ENCODE results near the gene APP.

Gene APP

GRCh38 chr21:26147535-26147934, 23.0 kb downstream of the APP start:
- Histone ChIP-seq H3K9me2 (replicated peaks; ENCODE audit: low read depth, low read length) (no peaks in the 10 kb centered on the region), H3K9ac (ENCODE audit: low read depth, low read length, poor library complexity, severe bottlenecking) (no peak overlapping the region), H3F3A (ENCODE audit: low read depth) (no peaks in the 10 kb centered on the region), H3K9me3 (ENCODE audit: insufficient read depth, low read depth, low read length) (no peaks in the 10 kb centered on the region; the same call in 1 of the 2 replicates), H3K4me2 (ENCODE audit: low read depth, low read length, poor library complexity, severe bottlenecking) (no peak overlapping the region), H3K27me3 (ENCODE audit: insufficient read depth, low read length, poor library complexity, severe bottlenecking) (no peaks in the 10 kb centered on the region), H4K20me1 (ENCODE audit: insufficient read depth, low read length, poor library complexity, severe bottlenecking) (no peaks in the 10 kb centered on the region), H2AFZ (ENCODE audit: low read length) (no peak overlapping the region), H3K36me3 (ENCODE audit: insufficient read depth, low read length) (no peaks in the 10 kb centered on the region), H3K4me1 (ENCODE audit: insufficient read depth, low read length, poor library complexity, severe bottlenecking) (no peaks in the 10 kb centered on the region), H3K4me3 (ENCODE audit: low read length, poor library complexity, severe bottlenecking) (no peak overlapping the region), H3K79me2 (ENCODE audit: insufficient read depth, low read length) (no peaks in the 10 kb centered on the region)
- no peak for TF ChIP-seq CTCF (conservative IDR thresholded peaks at IDR 0.05; ENCODE audit: low read length)
- no peak for TF ChIP-seq EZH2phosphoT487 (IDR thresholded peaks at IDR 0.05; ENCODE audit: borderline replicate concordance)

- Histone ChIP-seq H3K9ac (ENCODE audit: low read depth, low read length, poor library complexity, severe bottlenecking) (no peak overlapping the region), H3K36me3 (ENCODE audit: insufficient read depth, low read length) (no peaks in the 10 kb centered on the region), H3K4me2 (ENCODE audit: low read depth, low read length, poor library complexity, severe bottlenecking) (no peak overlapping the region), H3K9me2 (replicated peaks; ENCODE audit: low read depth, low read length) (no peaks in the 10 kb centered on the region), H3K27me3 (ENCODE audit: insufficient read depth, low read length, poor library complexity, severe bottlenecking) (no peaks in the 10 kb centered on the region), H3K79me2 (ENCODE audit: insufficient read depth, low read length) (no peaks in the 10 kb centered on the region), H2AFZ (ENCODE audit: low read length) (no peak overlapping the region), H3K4me1 (ENCODE audit: insufficient read depth, low read length, poor library complexity, severe bottlenecking) (no peaks in the 10 kb centered on the region), H3F3A (ENCODE audit: low read depth) (no peaks in the 10 kb centered on the region), H3K9me3 (ENCODE audit: insufficient read depth, low read depth, low read length) (no peaks in the 10 kb centered on the region; the same call in 1 of the 2 replicates), H3K4me3 (ENCODE audit: low read length, poor library complexity, severe bottlenecking) (no peak overlapping the region), H4K20me1 (ENCODE audit: insufficient read depth, low read length, poor library complexity, severe bottlenecking) (no peaks in the 10 kb centered on the region)
- TF ChIP-seq EZH2phosphoT487 (IDR thresholded peaks at IDR 0.05; ENCODE audit: borderline replicate concordance) (no peak), CTCF (conservative IDR thresholded peaks at IDR 0.05; ENCODE audit: low read length) (no peak)
Measured at GRCh38 chr21:26146681-26147080, 23.9 kb downstream of the APP start.

GRCh38 chr21:26144031-26144430, 26.5 kb downstream of the APP start:
- Histone ChIP-seq H4K20me1 (ENCODE audit: insufficient read depth, low read length, poor library complexity, severe bottlenecking) (no peaks in the 10 kb centered on the region), H3K79me2 (ENCODE audit: insufficient read depth, low read length) (no peaks in the 10 kb centered on the region), H3K27me3 (ENCODE audit: insufficient read depth, low read length, poor library complexity, severe bottlenecking) (no peaks in the 10 kb centered on the region), H3K9me3 (ENCODE audit: insufficient read depth, low read depth, low read length) (no peaks in the 10 kb centered on the region), H3K36me3 (ENCODE audit: insufficient read depth, low read length) (no peaks in the 10 kb centered on the region), H3K4me3 (ENCODE audit: low read length, poor library complexity, severe bottlenecking) (no peak overlapping the region), H3K9me2 (replicated peaks; ENCODE audit: low read depth, low read length) (no peaks in the 10 kb centered on the region), H3K4me1 (ENCODE audit: insufficient read depth, low read length, poor library complexity, severe bottlenecking) (no peaks in the 10 kb centered on the region), H2AFZ (ENCODE audit: low read length) (no peak overlapping the region), H3F3A (ENCODE audit: low read depth) (no peaks in the 10 kb centered on the region), H3K4me2 (ENCODE audit: low read depth, low read length, poor library complexity, severe bottlenecking) (no peak overlapping the region), H3K9ac (ENCODE audit: low read depth, low read length, poor library complexity, severe bottlenecking) (no peak overlapping the region)
- TF ChIP-seq CTCF (conservative IDR thresholded peaks at IDR 0.05; ENCODE audit: low read length) (no peak), EZH2phosphoT487 (IDR thresholded peaks at IDR 0.05; ENCODE audit: borderline replicate concordance) (no peak)

Data from Loucy (cell line).